Liver (tissue), 9 donors: ENCODE data around the gene KRTAP5-3. TPM values are rescaled to one million over a fixed set of nuclear protein-coding genes. Genes with fewer than 3 reads are reported as not detected.

Source experiments
- DNase-seq: peaks from one replicate; pipeline ENCODE4 v3.0.0-alpha.2; 2017; ENCODE audit warnings: low spot score
- H3K27ac ChIP-seq, 2 donors: one replicate each; pipeline ENCODE4 v1.7.0; 2013; ENCODE audit warnings: inconsistent platforms in 2 of 2, low read length in 2 of 2, control low read depth in 1 of 2, low read depth in 1 of 2, mild to moderate bottlenecking in 1 of 2
- H3K27me3 ChIP-seq, 4 donors: one replicate each; pipeline versions ENCODE4 v1.6.1 to v1.7.0; 2013; ENCODE audit warnings: low read length in 3 of 4, inconsistent platforms in 1 of 4, mild to moderate bottlenecking in 1 of 4, moderate library complexity in 1 of 4; ENCODE audit not compliant: control insufficient read depth in 4 of 4, insufficient read depth in 4 of 4
- H3K36me3 ChIP-seq, 4 donors: one replicate each; pipeline versions ENCODE4 v1.6.1 to v1.7.0; 2013; ENCODE audit warnings: low read length in 3 of 4, mild to moderate bottlenecking in 3 of 4, low read depth in 1 of 4, moderate library complexity in 1 of 4; ENCODE audit not compliant: control insufficient read depth in 4 of 4, insufficient read depth in 3 of 4
- H3K4me1 ChIP-seq, 4 donors: one replicate each; pipeline versions ENCODE4 v1.6.1 to v1.7.0; 2013; ENCODE audit warnings: low read length in 3 of 4, mild to moderate bottlenecking in 3 of 4, moderate library complexity in 1 of 4; ENCODE audit not compliant: control insufficient read depth in 4 of 4, insufficient read depth in 4 of 4
- H3K4me3 ChIP-seq, 3 donors: one replicate each; pipeline versions ENCODE4 v1.6.1 to v1.7.0; 2013; ENCODE audit warnings: low read length in 3 of 3, control low read depth in 1 of 3, low read depth in 1 of 3, mild to moderate bottlenecking in 1 of 3
- H3K9ac ChIP-seq, 2 donors: one replicate each; pipeline ENCODE4 v1.7.0; 2013; ENCODE audit warnings: low read length in 2 of 2, mild to moderate bottlenecking in 2 of 2, moderate library complexity in 2 of 2, control low read depth in 1 of 2, low read depth in 1 of 2
- H3K9me3 ChIP-seq, 4 donors: one replicate each; pipeline versions ENCODE4 v1.6.1 to v1.7.0; 2013; ENCODE audit warnings: low read length in 3 of 4; ENCODE audit not compliant: control insufficient read depth in 4 of 4
- ATF3 ChIP-seq: IDR thresholded peaks from 2 replicates; pipeline ENCODE4 v1.6.1; 2016; ENCODE audit warnings: antibody characterized with exemption
- CTCF ChIP-seq: fragments of 150-350 bp; IDR thresholded peaks from 2 replicates; pipeline ENCODE4 v1.5.1; 2017; ENCODE audit warnings: improper control_type of control experiment, low read depth, low read length; ENCODE audit not compliant: missing input control
- EGR1 ChIP-seq, 2 donors: IDR thresholded peaks; 2 replicates each; pipeline ENCODE4 v1.6.1; 2016 to 2018; ENCODE audit warnings: antibody characterized with exemption in 2 of 2, low read depth in 2 of 2
- FOXA1 ChIP-seq: IDR thresholded peaks from 2 replicates; pipeline ENCODE4 v1.6.1; 2016; ENCODE audit warnings: antibody characterized with exemption
- FOXA2 ChIP-seq: IDR thresholded peaks from 2 replicates; pipeline ENCODE4 v1.6.1; 2016; ENCODE audit warnings: antibody characterized with exemption
- GABPA ChIP-seq, 2 donors: IDR thresholded peaks in 1 of 2; conservative IDR thresholded peaks in 1 of 2; 2 replicates each; pipeline ENCODE4 v1.6.1; 2016; ENCODE audit warnings: antibody characterized with exemption in 2 of 2, mild to moderate bottlenecking in 1 of 2, moderate library complexity in 1 of 2
- HNF4A ChIP-seq, 2 donors: conservative IDR thresholded peaks; 2 replicates each; pipeline ENCODE4 v1.6.1; 2016; ENCODE audit warnings: antibody characterized with exemption in 2 of 2, mild to moderate bottlenecking in 2 of 2
- HNF4G ChIP-seq: IDR thresholded peaks from 2 replicates; pipeline ENCODE4 v1.6.1; 2016; ENCODE audit warnings: antibody characterized with exemption
- MAX ChIP-seq: IDR thresholded peaks from 2 replicates; pipeline ENCODE4 v1.6.1; 2016; ENCODE audit warnings: antibody characterized with exemption
- NR2F2 ChIP-seq: IDR thresholded peaks from 2 replicates; pipeline ENCODE4 v1.6.1; 2016; ENCODE audit warnings: antibody characterized with exemption
- RAD21 ChIP-seq, 2 donors: IDR thresholded peaks; 2 replicates each; pipeline ENCODE4 v1.6.1; 2016; ENCODE audit warnings: antibody characterized with exemption in 2 of 2, mild to moderate bottlenecking in 2 of 2
- REST ChIP-seq: IDR thresholded peaks from 2 replicates; pipeline ENCODE4 v1.6.1; 2016; ENCODE audit warnings: antibody characterized with exemption, mild to moderate bottlenecking
- RXRA ChIP-seq, 2 donors: IDR thresholded peaks; 2 replicates each; pipeline ENCODE4 v1.6.1; 2017 to 2018; ENCODE audit warnings: antibody characterized with exemption in 2 of 2, mild to moderate bottlenecking in 1 of 2
- SP1 ChIP-seq: IDR thresholded peaks from 2 replicates; pipeline ENCODE4 v1.6.1; 2018; ENCODE audit warnings: antibody characterized with exemption, mild to moderate bottlenecking
- TAF1 ChIP-seq: conservative IDR thresholded peaks from 2 replicates; pipeline ENCODE4 v1.6.1; 2016; ENCODE audit warnings: antibody characterized with exemption, mild to moderate bottlenecking
- WGBS: extraction: QIAGEN DNeasy Blood & Tissue Kit; methylation state at CpG from one replicate; pipeline ENCODE4 v1.1.7; 2013; 5-methylcytosine and 5-hydroxymethylcytosine counted together
- polyA plus RNA-seq, 2 donors: library from polyadenylated mRNA; stranded (reverse) in 1 of 2; unstranded in 1 of 2; fragments of 200-250 nt in 1 of 2; fragments of >200 nt in 1 of 2; fragmentation: Nextera tagmentation in 1 of 2; extraction: Ambion mirVana in 1 of 2; gene quantifications; one replicate each; pipeline versions ENCODE4 v1.2.1 to v1.2.3, GENCODE V29; 2013 to 2015
- total RNA-seq, 2 donors: library from RNA; depleted of rRNA; stranded (reverse); fragments of >200 nt; gene quantifications; one replicate each; pipeline ENCODE4 v1.2.3, GENCODE V29; 2014
- TF ChIP-seq, protein P1 (sequence below): IDR thresholded peaks from 2 replicates; pipeline ENCODE4 v1.6.1; 2016; ENCODE audit warnings: antibody characterized with exemption
- donor health status: healthy.
- donor health status: healthy.
- donor health status: healthy.
- donor health status: healthy.
- donor health status: healthy.

KRTAP5-3 gene
- total and polyA plus RNA-seq, 4 donors, result not detected

- Histone ChIP-seq H3K4me3 (no peak overlapping the region), H3K27ac (no peak overlapping the region), H3K36me3 (no peaks in the 10 kb centered on the region), H3K9me3 (no peaks in the 10 kb centered on the region), H3K9ac (no peak overlapping the region), H3K27me3 (no peaks in the 10 kb centered on the region), H3K4me1 (peaks cover 0 to 17% (median 8%) of the 10 kb centered on the region in 4 donors)
- no peak for DNase-seq
- 83% methylated on average over 29 of the region's 29 CpGs for WGBS
- TF ChIP-seq MAX, result no peak
- TF ChIP-seq ATF3, result no peak
- no peak for TF ChIP-seq FOXA2
- no peak for TF ChIP-seq EGR1 (IDR thresholded peaks at IDR 0.05; ENCODE audit: low read depth in 2 of 2)
- TF ChIP-seq TAF1, result no peak
- TF ChIP-seq HNF4A (conservative IDR thresholded peaks at IDR 0.05), result no peak
- no peak for TF ChIP-seq GABPA (IDR thresholded peaks at IDR 0.05 in 1 of 2, conservative IDR thresholded peaks at IDR 0.05 in 1 of 2)
- TF ChIP-seq CTCF, result no peak
- TF ChIP-seq, protein P1, sequence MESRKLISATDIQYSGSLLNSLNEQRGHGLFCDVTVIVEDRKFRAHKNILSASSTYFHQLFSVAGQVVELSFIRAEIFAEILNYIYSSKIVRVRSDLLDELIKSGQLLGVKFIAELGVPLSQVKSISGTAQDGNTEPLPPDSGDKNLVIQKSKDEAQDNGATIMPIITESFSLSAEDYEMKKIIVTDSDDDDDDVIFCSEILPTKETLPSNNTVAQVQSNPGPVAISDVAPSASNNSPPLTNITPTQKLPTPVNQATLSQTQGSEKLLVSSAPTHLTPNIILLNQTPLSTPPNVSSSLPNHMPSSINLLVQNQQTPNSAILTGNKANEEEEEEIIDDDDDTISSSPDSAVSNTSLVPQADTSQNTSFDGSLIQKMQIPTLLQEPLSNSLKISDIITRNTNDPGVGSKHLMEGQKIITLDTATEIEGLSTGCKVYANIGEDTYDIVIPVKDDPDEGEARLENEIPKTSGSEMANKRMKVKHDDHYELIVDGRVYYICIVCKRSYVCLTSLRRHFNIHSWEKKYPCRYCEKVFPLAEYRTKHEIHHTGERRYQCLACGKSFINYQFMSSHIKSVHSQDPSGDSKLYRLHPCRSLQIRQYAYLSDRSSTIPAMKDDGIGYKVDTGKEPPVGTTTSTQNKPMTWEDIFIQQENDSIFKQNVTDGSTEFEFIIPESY, result no peak
- TF ChIP-seq FOXA1, result no peak
- no peak for TF ChIP-seq RXRA (IDR thresholded peaks at IDR 0.05)
- TF ChIP-seq NR2F2, result no peak
- TF ChIP-seq REST, result no peak
Observed at GRCh38 chr11:1563697-1564534, 44.3 kb downstream of the KRTAP5-3 start.

DNA sequence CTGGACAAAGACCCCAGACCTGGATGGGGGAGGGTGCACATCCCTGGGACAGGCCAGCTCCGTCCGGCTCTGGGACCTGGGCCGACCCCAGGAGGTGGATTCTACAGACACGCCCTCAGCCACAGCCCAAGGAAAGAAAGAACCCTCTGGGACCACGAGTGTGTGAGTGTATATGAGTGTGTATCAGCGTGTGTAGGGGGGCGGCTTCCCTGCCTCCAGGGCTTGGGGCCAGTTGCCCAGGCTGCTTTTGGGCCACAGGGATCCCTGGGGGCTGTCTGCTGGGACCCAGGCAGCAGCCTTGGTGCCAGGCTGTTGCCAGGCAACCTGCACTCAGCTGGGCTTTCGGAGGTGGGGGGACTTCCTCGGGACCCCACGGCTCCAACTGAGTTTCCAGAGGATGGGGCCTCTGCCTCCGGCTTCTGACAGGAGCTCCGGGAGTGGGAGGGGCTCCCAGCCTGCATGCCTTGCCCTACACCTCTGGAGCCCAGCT lies 45.1 kb downstream of the KRTAP5-3 start:
- no peak for TF ChIP-seq REST
- no peak for TF ChIP-seq HNF4G
- TF ChIP-seq FOXA1, result no peak
- TF ChIP-seq MAX, result no peak
- TF ChIP-seq SP1, result no peak
- no peak for TF ChIP-seq GABPA (IDR thresholded peaks at IDR 0.05 in 1 of 2, conservative IDR thresholded peaks at IDR 0.05 in 1 of 2)
- no peak for TF ChIP-seq EGR1 (IDR thresholded peaks at IDR 0.05; ENCODE audit: low read depth in 2 of 2)
- no peak for TF ChIP-seq RAD21 (IDR thresholded peaks at IDR 0.05)
- DNase-seq, result no peak
- H3K9ac ChIP-seq, result no peak overlapping the region
- peaks cover 3 to 23% (median 16%) of the 10 kb centered on the region in 4 donors for H3K4me1 ChIP-seq
- no peak overlapping the region for H3K27ac ChIP-seq
- WGBS, result 77% methylated on average over 12 of the region's 12 CpGs
- no peaks in the 10 kb centered on the region for H3K9me3 ChIP-seq
- no peaks in the 10 kb centered on the region for H3K27me3 ChIP-seq
- no peak overlapping the region for H3K4me3 ChIP-seq
- H3K36me3 ChIP-seq, result no peaks in the 10 kb centered on the region
